GM23248 (cell line): ENCODE results near the gene ENTHD1. TPM values are rescaled to one million over a fixed set of nuclear protein-coding genes. Genes with fewer than 3 reads are reported as not detected.

Experiments used
- DNase-seq: peaks from one replicate; pipeline ENCODE4 v3.0.0-alpha.2; 2015
- H2AFZ ChIP-seq: fragments of 200-600 bp; sonication (generic); 2 replicates; pipeline ENCODE4 v1.6.1; 2016; ENCODE audit warnings: antibody characterized with exemption
- H3F3A ChIP-seq: fragments of 200-600 bp; sonication (generic); 2 replicates; pipeline ENCODE4 v1.6.1; 2016; ENCODE audit warnings: mild to moderate bottlenecking, antibody characterized with exemption, mixed run types; ENCODE audit not compliant: insufficient read depth
- H3K27ac ChIP-seq: fragments of 200-600 bp; sonication (generic); 2 replicates; pipeline ENCODE4 v1.5.1; 2016; ENCODE audit warnings: mild to moderate bottlenecking
- H3K27me3 ChIP-seq: fragments of 200-600 bp; sonication (generic); replicated peaks from 2 replicates; pipeline ENCODE4 v1.6.1; 2016; ENCODE audit warnings: mild to moderate bottlenecking; ENCODE audit not compliant: insufficient read depth
- H3K36me3 ChIP-seq: fragments of 200-600 bp; sonication (generic); 2 replicates; pipeline ENCODE4 v1.6.1; 2016; ENCODE audit warnings: low read depth, mild to moderate bottlenecking
- H3K4me1 ChIP-seq: fragments of 200-600 bp; sonication (generic); 2 replicates; pipeline ENCODE4 v1.6.1; 2016; ENCODE audit warnings: mild to moderate bottlenecking; ENCODE audit not compliant: insufficient read depth
- H3K4me2 ChIP-seq: fragments of 200-600 bp; sonication (generic); one replicate; pipeline ENCODE4 v1.6.1; 2016; ENCODE audit warnings: mild to moderate bottlenecking; ENCODE audit not compliant: unreplicated experiment
- H3K4me3 ChIP-seq: fragments of 200-600 bp; sonication (generic); 2 replicates; pipeline ENCODE4 v1.5.1; 2016; ENCODE audit warnings: mild to moderate bottlenecking
- H3K79me2 ChIP-seq: fragments of 200-600 bp; sonication (generic); 2 replicates; pipeline ENCODE4 v1.6.1; 2016; ENCODE audit warnings: mild to moderate bottlenecking; ENCODE audit not compliant: insufficient read depth
- H3K9ac ChIP-seq: fragments of 200-600 bp; sonication (generic); 2 replicates; pipeline ENCODE4 v1.6.1; 2016; ENCODE audit warnings: mild to moderate bottlenecking
- H3K9me2 ChIP-seq: fragments of 200-600 bp; sonication (generic); 2 replicates; pipeline ENCODE4 v1.6.1; 2016; ENCODE audit warnings: mixed run types, mild to moderate bottlenecking, moderate library complexity; ENCODE audit not compliant: insufficient read depth
- H3K9me3 ChIP-seq: fragments of 200-600 bp; sonication (generic); one replicate; pipeline ENCODE4 v1.6.1; 2017; ENCODE audit warnings: low read depth
- H4K20me1 ChIP-seq: fragments of 200-600 bp; sonication (generic); 2 replicates; pipeline ENCODE4 v1.6.0; 2016; ENCODE audit not compliant: insufficient read depth
- EZH2 ChIP-seq: fragments of 200-600 bp; sonication (generic); IDR thresholded peaks from 2 replicates; pipeline ENCODE4 v1.6.1; 2018; ENCODE audit warnings: antibody characterized with exemption, mild to moderate bottlenecking; ENCODE audit not compliant: insufficient read depth, poor library complexity, severe bottlenecking
- EZH2phosphoT487 ChIP-seq: fragments of 200-600 bp; sonication (generic); IDR thresholded peaks from 2 replicates; pipeline ENCODE4 v1.6.1; 2018; ENCODE audit warnings: antibody characterized with exemption, moderate library complexity, mild to moderate bottlenecking, low read depth; ENCODE audit not compliant: insufficient read depth
- WGBS, 2 experiments: methylation state at CpG; one replicate each; pipeline ENCODE4 v1.1.6; 2015 to 2017; ENCODE audit warnings: low lambda C conversion rate in 2 of 2, low coverage in 1 of 2; ENCODE audit errors: missing lambda C conversion rate in 2 of 2; 5-methylcytosine and 5-hydroxymethylcytosine counted together
- in situ Hi-C: fragments of 300-500 bp; cut with MboI; formaldehyde crosslinking; loops from 2 replicates; pipeline ENCODE4 v1.15.0; 2020
- polyA plus RNA-seq: library from polyadenylated mRNA; unstranded; fragments of >200 nt; fragmentation: Nextera tagmentation; extraction: Ambion mirVana; gene quantifications from 2 replicates; pipeline ENCODE4 v1.2.1, GENCODE V29; 2016
- total RNA-seq: library from RNA; depleted of rRNA; stranded (reverse); fragments of >200 nt; shearing (Covaris generic); gene quantifications from 2 replicates; pipeline ENCODE4 v1.2.3, GENCODE V29; 2014

Gene ENTHD1
- total and polyA plus RNA-seq, 2 experiments from 2014 or later = not detected

- no peaks in the 10 kb centered on the region for H4K20me1 ChIP-seq
- TF ChIP-seq EZH2phosphoT487 (no peak), EZH2 (no peak)
- H3F3A ChIP-seq = no peaks in the 10 kb centered on the region
- no peaks in the 10 kb centered on the region for H3K4me1 ChIP-seq
- no peaks in the 10 kb centered on the region for H3K9me3 ChIP-seq
- H3K27ac ChIP-seq = no peak overlapping the region
- H3K4me2 ChIP-seq = no peak overlapping the region
- H3K79me2 ChIP-seq = no peaks in the 10 kb centered on the region
- no peaks in the 10 kb centered on the region for H3K36me3 ChIP-seq
- H2AFZ ChIP-seq = no peak overlapping the region
- no peak for DNase-seq
- H3K4me3 ChIP-seq = no peak overlapping the region
- no peak overlapping the region for H3K9ac ChIP-seq
- peaks cover 31% of the 10 kb centered on the region for H3K27me3 ChIP-seq
- in situ Hi-C loops = no loop called here
- no peaks in the 10 kb centered on the region for H3K9me2 ChIP-seq
- WGBS, 2 experiments = 48 to 50% methylated on average over 7 of the region's 7 CpGs
These were observed 175.4 kb downstream of the ENTHD1 start for GRCh38 chr22:39718206-39718605.

GRCh38 chr22:39717099-39717498 lies 176.5 kb downstream of the ENTHD1 start:
- Histone ChIP-seq H3K27ac (no peak overlapping the region), H3K27me3 (peaks cover 31% of the 10 kb centered on the region), H4K20me1 (no peaks in the 10 kb centered on the region), H3K79me2 (no peaks in the 10 kb centered on the region), H3K9me3 (no peaks in the 10 kb centered on the region), H3K9me2 (no peaks in the 10 kb centered on the region), H3K4me3 (no peak overlapping the region), H3K36me3 (no peaks in the 10 kb centered on the region), H3K4me1 (no peaks in the 10 kb centered on the region), H3K9ac (no peak overlapping the region), H3F3A (no peaks in the 10 kb centered on the region), H3K4me2 (no peak overlapping the region), H2AFZ (no peak overlapping the region)
- in situ Hi-C loops = no loop called here
- TF ChIP-seq EZH2phosphoT487 (no peak), EZH2 (no peak)
- WGBS, 2 experiments = 50 to 54% methylated on average over 8 of the region's 8 CpGs
- DNase-seq = no peak

- DNase-seq = no peak
- no peaks in the 10 kb centered on the region for H3K36me3 ChIP-seq
- peaks cover 32% of the 10 kb centered on the region for H3K27me3 ChIP-seq
- no peaks in the 10 kb centered on the region for H4K20me1 ChIP-seq
- no peak overlapping the region for H3K4me3 ChIP-seq
- H3K79me2 ChIP-seq = no peaks in the 10 kb centered on the region
- no peaks in the 10 kb centered on the region for H3K9me2 ChIP-seq
- H3K27ac ChIP-seq = no peak overlapping the region
- H3K4me2 ChIP-seq = no peak overlapping the region
- no peak for TF ChIP-seq EZH2
- TF ChIP-seq EZH2phosphoT487 = no peak
- WGBS, 2 experiments = 55 to 59% methylated on average over 10 of the region's 10 CpGs
- H2AFZ ChIP-seq = no peak overlapping the region
- H3K4me1 ChIP-seq = no peaks in the 10 kb centered on the region
- H3K9me3 ChIP-seq = no peaks in the 10 kb centered on the region
- in situ Hi-C loops = no loop called here
- no peaks in the 10 kb centered on the region for H3F3A ChIP-seq
- no peak overlapping the region for H3K9ac ChIP-seq
These were observed 177.0 kb downstream of the ENTHD1 start for GRCh38 chr22:39716534-39716933.

GRCh38 chr22:39715778-39716495 lies 177.6 kb downstream of the ENTHD1 start:
- H3K9ac ChIP-seq = no peak overlapping the region
- H3K79me2 ChIP-seq = no peaks in the 10 kb centered on the region
- no peaks in the 10 kb centered on the region for H3K9me2 ChIP-seq
- peaks cover 28% of the 10 kb centered on the region for H3K27me3 ChIP-seq
- H3K4me3 ChIP-seq = no peak overlapping the region
- 43 to 53% methylated on average over 24 to 25 of the region's 25 CpGs for WGBS, 2 experiments
- no peaks in the 10 kb centered on the region for H3K4me1 ChIP-seq
- no peak overlapping the region for H3K4me2 ChIP-seq
- no peaks in the 10 kb centered on the region for H3K36me3 ChIP-seq
- in situ Hi-C loops = no loop called here
- no peaks in the 10 kb centered on the region for H4K20me1 ChIP-seq
- TF ChIP-seq EZH2 = no peak
- no peak for TF ChIP-seq EZH2phosphoT487
- H2AFZ ChIP-seq = no peak overlapping the region
- DNase-seq = no peak
- H3F3A ChIP-seq = no peaks in the 10 kb centered on the region
- H3K27ac ChIP-seq = no peak overlapping the region
- no peaks in the 10 kb centered on the region for H3K9me3 ChIP-seq

- no peaks in the 10 kb centered on the region for H3K9me2 ChIP-seq
- no peaks in the 10 kb centered on the region for H4K20me1 ChIP-seq
- H3K9ac ChIP-seq = no peak overlapping the region
- H3K9me3 ChIP-seq = no peaks in the 10 kb centered on the region
- no peak overlapping the region for H2AFZ ChIP-seq
- no peaks in the 10 kb centered on the region for H3K36me3 ChIP-seq
- DNase-seq = no peak
- H3K4me1 ChIP-seq = no peaks in the 10 kb centered on the region
- no peak for TF ChIP-seq EZH2phosphoT487
- no peak for TF ChIP-seq EZH2
- no peak overlapping the region for H3K27ac ChIP-seq
- in situ Hi-C loops = no loop called here
- no peak overlapping the region for H3K4me2 ChIP-seq
- no peaks in the 10 kb centered on the region for H3K79me2 ChIP-seq
- H3K27me3 ChIP-seq = peaks cover 34% of the 10 kb centered on the region
- H3K4me3 ChIP-seq = no peak overlapping the region
- H3F3A ChIP-seq = no peaks in the 10 kb centered on the region
- WGBS, 2 experiments = 71 to 73% methylated on average over 8 of the region's 8 CpGs
These were observed 179.2 kb downstream of the ENTHD1 start for GRCh38 chr22:39714321-39714720.
